ENCODE results near the gene VWA8. TPM values are rescaled to one million over a fixed set of nuclear protein-coding genes. Genes with fewer than 3 reads are reported as not detected.
"Not testable (repeated sequence)": the region's sequence is repeated elsewhere in the genome, so short reads cannot be mapped to it uniquely, and the experiment has no call there.

VWA8 gene
- total and polyA plus RNA-seq, 7 donors: 3.0 to 37.5 (median 24.7) TPM

DNA sequence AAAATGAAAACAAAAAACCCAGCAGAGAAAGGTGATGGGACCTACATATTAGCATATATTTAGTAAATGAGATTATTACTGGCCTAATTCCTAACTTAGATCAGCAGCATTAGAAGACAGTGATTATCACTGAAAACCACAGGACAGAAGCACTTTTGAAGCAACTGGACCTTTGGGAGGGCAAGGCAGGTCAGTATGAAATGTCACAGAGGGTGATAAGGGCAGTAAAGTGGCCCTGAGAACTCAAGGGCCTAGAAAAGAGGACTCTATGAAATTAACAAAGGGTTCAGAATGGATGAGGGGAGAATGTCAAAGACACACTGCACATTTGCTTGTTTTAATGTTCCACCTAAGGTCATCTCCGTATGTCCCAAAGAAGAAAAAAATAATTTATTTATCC is 148.7 kb downstream of the VWA8 start:
- peaks cover 0 to 11% (median 6%) of the 10 kb centered on the region in 4 donors for H3K4me1 ChIP-seq
- H3K27me3 ChIP-seq: no peaks in the 10 kb centered on the region
- DNase-seq: no peak
- no peaks in the 10 kb centered on the region for H3K9me3 ChIP-seq
- TF ChIP-seq EP300 (IDR thresholded peaks at IDR 0.05) (no peak), POLR2AphosphoS5 (IDR thresholded peaks at IDR 0.05) (no peak), POLR2A (IDR thresholded peaks at IDR 0.05) (no peak)
- TF ChIP-seq, protein P1, sequence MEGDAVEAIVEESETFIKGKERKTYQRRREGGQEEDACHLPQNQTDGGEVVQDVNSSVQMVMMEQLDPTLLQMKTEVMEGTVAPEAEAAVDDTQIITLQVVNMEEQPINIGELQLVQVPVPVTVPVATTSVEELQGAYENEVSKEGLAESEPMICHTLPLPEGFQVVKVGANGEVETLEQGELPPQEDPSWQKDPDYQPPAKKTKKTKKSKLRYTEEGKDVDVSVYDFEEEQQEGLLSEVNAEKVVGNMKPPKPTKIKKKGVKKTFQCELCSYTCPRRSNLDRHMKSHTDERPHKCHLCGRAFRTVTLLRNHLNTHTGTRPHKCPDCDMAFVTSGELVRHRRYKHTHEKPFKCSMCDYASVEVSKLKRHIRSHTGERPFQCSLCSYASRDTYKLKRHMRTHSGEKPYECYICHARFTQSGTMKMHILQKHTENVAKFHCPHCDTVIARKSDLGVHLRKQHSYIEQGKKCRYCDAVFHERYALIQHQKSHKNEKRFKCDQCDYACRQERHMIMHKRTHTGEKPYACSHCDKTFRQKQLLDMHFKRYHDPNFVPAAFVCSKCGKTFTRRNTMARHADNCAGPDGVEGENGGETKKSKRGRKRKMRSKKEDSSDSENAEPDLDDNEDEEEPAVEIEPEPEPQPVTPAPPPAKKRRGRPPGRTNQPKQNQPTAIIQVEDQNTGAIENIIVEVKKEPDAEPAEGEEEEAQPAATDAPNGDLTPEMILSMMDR (IDR thresholded peaks at IDR 0.05): no peak
- intact Hi-C loops (cut with DNase I): no loop called here
- no peak overlapping the region for H3K4me3 ChIP-seq
- peaks cover 0 to 31% (median 0%) of the 10 kb centered on the region in 4 donors for H3K36me3 ChIP-seq
- no peak overlapping the region for H3K27ac ChIP-seq
- 94 to 96% methylated on average over 1 of the region's 1 CpG for WGBS, 2 donors

DNA sequence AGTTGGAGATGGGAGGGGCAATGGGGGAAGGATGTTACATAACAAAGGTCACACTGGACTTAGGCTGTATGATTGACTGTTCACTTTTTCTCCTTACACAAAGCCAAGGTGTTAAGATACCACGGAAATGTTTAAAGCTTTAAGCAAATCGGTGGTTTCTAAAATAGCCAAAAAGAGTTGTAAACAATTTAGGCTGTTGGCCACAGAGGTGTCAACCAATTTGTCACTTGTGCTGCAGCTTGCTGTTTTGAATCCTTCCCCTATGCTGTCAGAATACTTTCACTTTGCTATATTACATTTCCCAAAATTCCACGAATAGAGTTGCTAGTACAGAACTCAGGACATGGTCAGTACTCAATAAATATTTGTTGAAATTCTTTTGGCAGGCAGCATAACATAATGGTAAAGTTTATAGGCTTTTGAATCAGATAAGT is 149.3 kb downstream of the VWA8 start:
- Histone ChIP-seq H3K4me3 (no peak overlapping the region), H3K36me3 (peaks cover 0 to 30% (median 0%) of the 10 kb centered on the region in 4 donors)
- intact Hi-C loops (cut with DNase I): no loop called here

DNA sequence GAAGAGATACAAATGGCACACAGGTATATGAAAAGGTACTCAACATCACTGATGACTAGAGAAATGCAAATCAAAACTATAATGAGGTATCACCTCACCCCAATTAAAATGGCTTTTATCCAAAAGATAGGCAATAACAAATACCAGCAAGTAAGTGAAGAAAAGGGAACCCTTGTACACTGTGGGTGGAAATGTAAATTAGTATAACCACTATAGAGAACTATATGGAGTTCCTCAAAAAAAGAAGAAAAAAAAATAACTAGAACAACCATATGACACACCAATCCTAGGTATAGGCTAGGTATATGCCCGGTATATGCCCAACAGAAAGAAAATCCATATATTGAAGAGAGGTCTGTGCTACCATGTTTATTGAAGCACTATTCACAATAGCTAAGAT is 150.9 kb downstream of the VWA8 start:
- WGBS, 2 donors: 93 to 98% methylated on average over 1 of the region's 1 CpG
- peaks cover 0 to 17% (median 0%) of the 10 kb centered on the region in 4 donors for H3K36me3 ChIP-seq
- no peak for DNase-seq

More for the DNA sequence above, 149.3 kb downstream of the VWA8 start:
- H3K27ac ChIP-seq: peak overlapping the region in 1 of 4 donors; percentile 29
- TF ChIP-seq, protein P1 (IDR thresholded peaks at IDR 0.05): no peak
- TF ChIP-seq EP300 (IDR thresholded peaks at IDR 0.05) (no peak), POLR2AphosphoS5 (IDR thresholded peaks at IDR 0.05) (no peak), POLR2A (IDR thresholded peaks at IDR 0.05) (no peak)
- no peak for DNase-seq
- H3K9me3 ChIP-seq: no peaks in the 10 kb centered on the region
- H3K27me3 ChIP-seq: no peaks in the 10 kb centered on the region
- 39 to 62% methylated on average over 3 of the region's 3 CpGs for WGBS, 2 donors
- H3K4me1 ChIP-seq: peaks cover 0 to 11% (median 6%) of the 10 kb centered on the region in 4 donors

DNA sequence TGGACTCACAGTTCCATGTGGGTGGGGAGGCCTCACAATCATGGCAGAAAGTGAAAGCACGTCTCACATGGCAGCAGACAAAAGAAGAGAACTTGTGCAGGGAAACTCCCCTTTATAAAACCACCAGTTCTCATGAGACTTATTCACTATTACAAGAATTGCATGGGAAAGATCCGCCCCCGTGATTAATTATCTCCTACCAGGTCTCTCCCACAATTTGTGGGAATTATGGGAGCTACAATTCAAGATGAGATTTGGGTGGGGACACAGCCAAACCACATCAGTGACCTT is 157.5 kb downstream of the VWA8 start:
- DNase-seq; H3K4me1 ChIP-seq; H3K36me3 ChIP-seq; H3K9me3 ChIP-seq; H3K27me3 ChIP-seq; intact Hi-C loops (cut with DNase I); H3K27ac ChIP-seq; H3K4me3 ChIP-seq: not testable (repeated sequence)
- 96 to 98% methylated on average over 3 of the region's 3 CpGs for WGBS, 2 donors

More for the DNA sequence above, 150.9 kb downstream of the VWA8 start:
- intact Hi-C loops (cut with DNase I): no loop called here
- no peak overlapping the region for H3K4me3 ChIP-seq
- H3K27me3 ChIP-seq: no peaks in the 10 kb centered on the region
- H3K27ac ChIP-seq: no peak overlapping the region
- TF ChIP-seq POLR2A (IDR thresholded peaks at IDR 0.05) (no peak), EP300 (IDR thresholded peaks at IDR 0.05) (no peak), POLR2AphosphoS5 (IDR thresholded peaks at IDR 0.05) (no peak)
- TF ChIP-seq, protein P1 (IDR thresholded peaks at IDR 0.05): no peak
- peaks cover 0 to 11% (median 6%) of the 10 kb centered on the region in 4 donors for H3K4me1 ChIP-seq
- H3K9me3 ChIP-seq: no peaks in the 10 kb centered on the region

DNA sequence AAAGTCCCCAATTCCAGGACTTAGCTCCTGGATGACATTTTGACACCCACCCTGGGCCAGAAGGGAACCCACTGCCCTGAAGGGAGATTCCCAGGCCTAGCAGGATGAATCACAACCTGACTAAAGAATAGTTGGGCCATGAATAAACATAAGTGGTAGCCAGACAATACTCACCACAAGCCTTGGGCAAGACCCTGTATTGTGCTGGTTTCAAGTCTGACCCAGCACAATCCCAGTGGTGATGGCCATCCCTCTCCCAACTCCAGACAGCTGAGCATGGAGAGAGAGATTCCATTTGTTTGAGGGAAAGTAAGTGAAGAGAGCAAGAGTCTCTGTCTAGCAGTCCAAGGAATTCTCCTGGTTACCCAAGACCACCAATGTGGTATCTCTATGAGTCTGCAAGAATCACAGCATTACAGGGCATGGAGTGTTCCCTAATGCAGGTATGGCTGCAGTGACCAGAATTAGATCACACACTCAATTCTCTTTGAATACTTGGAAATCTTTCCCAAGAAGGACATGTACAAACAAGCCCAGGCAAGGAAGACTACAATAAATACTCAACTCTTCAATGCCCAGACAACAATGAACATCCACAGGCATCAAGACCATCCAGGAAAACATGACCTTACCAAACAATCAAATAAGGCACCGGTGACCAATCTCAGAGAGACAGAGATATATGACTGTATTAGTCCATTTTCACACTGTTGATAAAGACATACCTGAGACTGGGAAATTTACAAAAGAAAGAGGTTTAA is 158.0 kb downstream of the VWA8 start:
- peaks cover 0 to 9% (median 0%) of the 10 kb centered on the region in 4 donors for H3K36me3 ChIP-seq
- H3K9me3 ChIP-seq: no peaks in the 10 kb centered on the region
- no peaks in the 10 kb centered on the region for H3K27me3 ChIP-seq
- TF ChIP-seq, protein P1 (IDR thresholded peaks at IDR 0.05): no peak
- TF ChIP-seq POLR2A (IDR thresholded peaks at IDR 0.05): no peak
- no peak for TF ChIP-seq POLR2AphosphoS5 (IDR thresholded peaks at IDR 0.05)
- TF ChIP-seq EP300 (IDR thresholded peaks at IDR 0.05): no peak
- intact Hi-C loops (cut with DNase I): no loop called here
- no peaks in the 10 kb centered on the region for H3K4me1 ChIP-seq
- no peak for DNase-seq
- no peak overlapping the region for H3K4me3 ChIP-seq
- 93 to 95% methylated on average over 1 of the region's 1 CpG for WGBS, 2 donors
- H3K27ac ChIP-seq: no peak overlapping the region
